Measurements from ENCODE around the gene LUC7L2.

GRCh38 chr7:139421123-139421522 lies 61.4 kb downstream of the LUC7L2 start:
- TF ChIP-seq, protein P1, sequence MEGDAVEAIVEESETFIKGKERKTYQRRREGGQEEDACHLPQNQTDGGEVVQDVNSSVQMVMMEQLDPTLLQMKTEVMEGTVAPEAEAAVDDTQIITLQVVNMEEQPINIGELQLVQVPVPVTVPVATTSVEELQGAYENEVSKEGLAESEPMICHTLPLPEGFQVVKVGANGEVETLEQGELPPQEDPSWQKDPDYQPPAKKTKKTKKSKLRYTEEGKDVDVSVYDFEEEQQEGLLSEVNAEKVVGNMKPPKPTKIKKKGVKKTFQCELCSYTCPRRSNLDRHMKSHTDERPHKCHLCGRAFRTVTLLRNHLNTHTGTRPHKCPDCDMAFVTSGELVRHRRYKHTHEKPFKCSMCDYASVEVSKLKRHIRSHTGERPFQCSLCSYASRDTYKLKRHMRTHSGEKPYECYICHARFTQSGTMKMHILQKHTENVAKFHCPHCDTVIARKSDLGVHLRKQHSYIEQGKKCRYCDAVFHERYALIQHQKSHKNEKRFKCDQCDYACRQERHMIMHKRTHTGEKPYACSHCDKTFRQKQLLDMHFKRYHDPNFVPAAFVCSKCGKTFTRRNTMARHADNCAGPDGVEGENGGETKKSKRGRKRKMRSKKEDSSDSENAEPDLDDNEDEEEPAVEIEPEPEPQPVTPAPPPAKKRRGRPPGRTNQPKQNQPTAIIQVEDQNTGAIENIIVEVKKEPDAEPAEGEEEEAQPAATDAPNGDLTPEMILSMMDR (IDR thresholded peaks at IDR 0.05), result no peak
- no peak for TF ChIP-seq EZH2 (IDR thresholded peaks at IDR 0.05; ENCODE audit: borderline replicate concordance, insufficient read depth, low read depth, low read length, poor library complexity, severe bottlenecking)

All from B cell (primary cell).